Measurements from ENCODE around the gene RABGAP1L.
"Not testable (repeated sequence)": the region's sequence is repeated elsewhere in the genome, so short reads cannot be mapped to it uniquely, and the experiment has no call there.

RABGAP1L gene

DNA sequence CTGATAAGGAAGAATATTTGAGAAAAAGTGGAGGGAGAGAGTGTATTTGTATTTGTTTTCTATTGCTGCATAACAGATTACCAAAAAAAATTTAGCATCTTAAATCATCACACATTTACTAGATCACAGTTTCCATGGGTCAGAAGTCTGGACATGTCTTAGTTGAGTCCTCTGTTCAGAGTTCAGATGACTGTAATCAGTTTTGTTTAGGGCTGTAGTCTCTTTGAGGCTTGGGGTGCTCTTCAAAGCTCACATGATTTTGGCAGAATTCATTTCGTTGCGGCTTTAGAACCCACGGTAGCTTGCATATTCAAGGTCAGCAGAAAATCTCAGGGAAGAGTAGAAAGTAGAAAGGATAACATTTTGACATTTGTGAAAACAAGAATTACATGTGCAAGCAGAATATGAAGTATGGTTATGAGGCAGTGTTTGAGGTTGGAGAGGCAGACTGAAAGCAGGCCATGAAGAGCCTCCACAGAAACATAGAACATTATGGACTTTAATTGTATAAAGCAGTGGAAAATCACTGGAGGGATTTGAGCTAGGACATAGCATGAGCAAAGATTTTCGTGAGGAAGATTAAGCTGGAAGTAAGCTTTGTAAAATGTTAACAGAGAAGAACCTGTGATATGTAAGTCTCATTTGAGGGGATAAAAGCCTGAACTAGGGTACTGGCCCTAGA is 177.8 kb downstream of the RABGAP1L start:
- Mint-ChIP-seq H3K4me1 (peaks cover 7 to 17% of the 10 kb centered on the region in 2 donors), H3K9me3 (peaks cover 4 to 5% of the 10 kb centered on the region in 2 donors), H3K27me3 (no peaks in the 10 kb centered on the region), H3K27ac (peak overlapping the region; percentile 63), H3K36me3 (peaks cover 17 to 18% of the 10 kb centered on the region in 2 donors), H3K4me3 (no peak overlapping the region)
- DNase-seq: no peak
- no peak for ATAC-seq (replicated peaks)

DNA sequence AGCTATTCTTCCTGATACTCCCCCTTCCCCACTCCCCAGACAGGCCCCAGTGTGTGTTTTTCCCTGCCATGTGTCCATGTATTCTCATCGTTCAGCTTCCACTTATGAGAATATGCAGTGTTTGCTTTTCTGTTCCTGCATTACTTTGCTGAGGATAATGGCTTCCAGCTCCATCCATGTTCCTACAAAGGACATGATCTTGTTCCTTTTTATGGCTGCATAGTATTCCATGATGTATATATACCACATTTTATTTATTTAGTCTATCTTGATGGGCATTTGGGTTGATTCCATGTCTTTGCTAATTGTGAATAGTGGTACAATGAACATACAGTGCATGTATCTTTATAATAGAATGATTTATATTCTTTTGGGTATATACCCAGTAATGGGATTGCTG is 181.1 kb downstream of the RABGAP1L start:
- not testable (repeated sequence) for H3K27ac Mint-ChIP-seq; ATAC-seq (replicated peaks); DNase-seq; H3K27me3 Mint-ChIP-seq; H3K4me3 Mint-ChIP-seq; H3K9me3 Mint-ChIP-seq
- H3K4me1 Mint-ChIP-seq: peaks cover 16 to 29% of the 10 kb centered on the region in 2 donors
- peaks cover 9 to 15% of the 10 kb centered on the region in 2 donors for H3K36me3 Mint-ChIP-seq

DNA sequence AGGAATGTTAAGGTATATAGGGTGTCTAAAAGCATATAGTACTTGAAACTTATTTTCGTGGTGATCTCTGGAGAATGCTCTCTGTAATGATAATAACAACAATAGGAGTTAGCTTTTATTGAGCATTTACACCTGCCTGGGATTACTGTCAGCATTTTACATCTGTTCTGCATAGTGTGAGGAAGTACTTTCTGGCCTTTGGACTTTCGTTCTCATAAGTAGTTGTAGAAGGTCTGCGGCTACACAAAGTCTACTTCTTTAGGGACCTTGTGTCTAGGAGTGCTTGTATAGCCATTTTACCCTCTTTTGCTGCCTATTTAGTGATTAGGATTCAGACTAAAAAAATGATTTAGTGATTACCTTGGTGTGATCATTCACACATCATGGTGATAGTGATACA is 184.8 kb downstream of the RABGAP1L start:
- H3K27me3 Mint-ChIP-seq: no peaks in the 10 kb centered on the region
- no peak for DNase-seq
- H3K4me1 Mint-ChIP-seq: peaks cover 11 to 30% of the 10 kb centered on the region in 2 donors
- H3K9me3 Mint-ChIP-seq: peaks cover 12 to 15% of the 10 kb centered on the region in 2 donors
- peak; percentile 54 to 61 for ATAC-seq (replicated peaks)
- no peak overlapping the region for H3K4me3 Mint-ChIP-seq
- H3K27ac Mint-ChIP-seq: peak overlapping the region; percentile 65
- H3K36me3 Mint-ChIP-seq: peaks cover 24 to 39% of the 10 kb centered on the region in 2 donors

DNA sequence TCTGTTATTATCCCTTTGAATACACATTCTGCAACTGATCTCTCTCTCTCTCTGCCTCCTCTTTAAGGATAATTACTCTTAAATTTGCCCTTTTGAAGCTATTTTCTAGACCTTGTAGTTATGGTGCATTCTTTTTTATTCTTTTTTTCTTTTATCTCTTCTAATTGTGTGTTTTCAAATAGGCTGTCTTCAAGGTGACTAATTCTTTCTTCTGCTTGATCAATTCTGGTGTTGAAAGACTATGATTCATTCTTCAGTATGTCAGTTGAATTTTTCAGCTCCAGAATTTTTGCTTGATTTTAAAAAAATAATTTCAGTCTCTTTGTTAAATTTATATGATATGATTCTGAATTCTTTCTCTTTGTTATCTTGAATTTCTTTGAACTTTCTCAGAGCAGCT is 192.8 kb downstream of the RABGAP1L start:
- Mint-ChIP-seq H3K27ac (no peak overlapping the region), H3K4me1 (peaks cover 13 to 31% of the 10 kb centered on the region in 2 donors), H3K9me3 (peaks cover 4 to 7% of the 10 kb centered on the region in 2 donors), H3K27me3 (no peaks in the 10 kb centered on the region), H3K36me3 (peaks cover 26 to 40% of the 10 kb centered on the region in 2 donors), H3K4me3 (no peak overlapping the region)
- no peak for DNase-seq
- ATAC-seq (replicated peaks): no peak

DNA sequence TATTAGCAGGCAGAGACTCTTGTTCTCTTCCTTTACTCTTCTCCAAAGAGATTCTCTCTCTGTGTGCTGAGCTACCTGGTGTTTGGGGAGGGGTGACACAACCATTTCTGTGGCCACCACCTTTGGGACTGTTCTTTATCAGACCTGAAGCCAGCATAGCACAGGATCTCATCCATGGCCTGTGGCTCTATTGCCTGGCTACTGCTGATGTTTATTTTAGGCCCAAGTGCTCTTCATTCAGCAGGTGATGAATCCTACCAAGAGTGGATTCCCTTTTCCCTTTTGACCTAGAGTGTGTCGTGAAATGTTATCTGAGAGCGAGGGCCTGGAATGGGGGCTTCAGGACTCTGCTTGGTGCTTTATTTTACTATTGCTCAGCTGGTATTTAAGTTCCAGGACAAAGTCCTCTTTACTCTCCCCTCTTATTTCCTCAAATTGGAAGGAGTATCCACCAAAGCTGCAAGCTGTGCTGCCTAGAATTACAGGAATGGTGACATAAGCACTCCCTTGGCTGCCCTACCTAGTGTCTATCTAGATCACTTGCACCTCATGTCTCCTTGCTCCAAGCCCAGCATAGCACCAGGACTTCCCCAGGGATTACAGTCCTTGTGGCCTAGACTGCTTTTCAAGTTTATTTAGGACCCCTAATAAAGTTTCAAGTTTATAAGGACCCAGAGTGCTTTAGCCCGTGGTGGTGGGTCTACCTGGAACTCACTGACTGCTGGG is 193.7 kb downstream of the RABGAP1L start:
- Mint-ChIP-seq H3K4me1 (peaks cover 13 to 31% of the 10 kb centered on the region in 2 donors), H3K36me3 (peaks cover 21 to 30% of the 10 kb centered on the region in 2 donors), H3K27me3 (no peaks in the 10 kb centered on the region), H3K27ac (peak overlapping the region; percentile 49), H3K4me3 (no peak overlapping the region), H3K9me3 (peaks cover 0 to under 1% of the 10 kb centered on the region in 2 donors)
- DNase-seq: no peak
- no peak for ATAC-seq (replicated peaks)

DNA sequence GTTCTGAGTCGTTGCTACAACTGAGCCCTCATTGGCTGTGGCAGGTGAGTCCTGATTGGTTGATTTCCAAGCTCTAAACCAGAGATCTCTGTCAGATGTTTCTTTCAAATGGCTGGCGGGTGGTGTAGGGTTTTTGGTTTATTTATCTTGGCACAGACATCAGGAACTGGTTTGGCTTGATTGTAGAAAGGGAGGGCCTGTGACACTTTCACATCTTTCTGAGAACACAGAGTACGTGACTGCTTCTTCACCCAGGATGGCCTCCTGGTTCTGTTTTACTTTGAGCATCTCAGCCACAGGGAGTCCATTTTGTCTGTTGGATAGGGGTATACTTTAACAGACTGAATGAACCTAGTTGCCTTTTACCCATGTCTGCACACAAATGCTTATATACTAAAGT is 199.0 kb downstream of the RABGAP1L start:
- peaks cover 9 to 31% of the 10 kb centered on the region in 2 donors for H3K4me1 Mint-ChIP-seq
- no peak overlapping the region for H3K27ac Mint-ChIP-seq
- H3K36me3 Mint-ChIP-seq: peaks cover 19 to 32% of the 10 kb centered on the region in 2 donors

DNA sequence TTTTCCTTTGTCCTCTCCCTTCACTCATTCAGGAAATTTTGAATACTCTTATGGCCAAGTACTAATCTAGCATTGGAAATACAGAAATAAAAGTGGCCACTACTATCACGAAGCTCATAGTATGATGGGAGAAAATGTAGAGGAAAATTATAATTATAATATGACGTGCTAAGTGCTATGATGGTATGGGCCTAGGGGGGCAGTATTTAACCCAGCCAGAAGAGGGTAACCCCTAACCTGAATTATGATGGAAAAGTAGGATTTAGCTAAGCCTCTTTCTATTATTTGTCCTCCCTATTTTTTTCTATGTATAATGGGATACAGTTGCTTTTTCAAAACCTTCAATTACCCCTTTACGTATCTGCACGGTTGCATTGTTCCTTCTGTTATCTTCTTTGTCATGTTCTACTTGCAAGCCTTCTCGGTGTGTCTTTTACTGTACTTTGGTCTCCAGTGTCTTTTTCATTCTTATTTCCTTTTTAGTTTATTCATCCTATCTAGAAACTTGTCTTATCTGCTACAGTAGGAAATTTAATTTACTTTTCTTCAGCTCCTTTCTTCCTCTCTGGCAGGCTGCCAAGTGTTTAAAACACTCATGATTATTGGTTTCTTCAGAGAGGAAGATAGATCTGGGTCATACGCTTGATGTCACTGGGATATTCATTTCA is 199.6 kb downstream of the RABGAP1L start:
- no peak for DNase-seq
- Mint-ChIP-seq H3K27ac (no peak overlapping the region), H3K27me3 (no peaks in the 10 kb centered on the region), H3K36me3 (peaks cover 15 to 33% of the 10 kb centered on the region in 2 donors), H3K9me3 (peaks cover 3 to 5% of the 10 kb centered on the region in 2 donors), H3K4me1 (peaks cover 4 to 28% of the 10 kb centered on the region in 2 donors), H3K4me3 (no peak overlapping the region)
- ATAC-seq (replicated peaks): no peak

More for the DNA sequence above, 199.0 kb downstream of the RABGAP1L start:
- DNase-seq (no peak), ATAC-seq (replicated peaks) (no peak)
- Mint-ChIP-seq H3K27me3 (no peaks in the 10 kb centered on the region), H3K4me3 (no peak overlapping the region), H3K9me3 (peaks cover 3 to 5% of the 10 kb centered on the region in 2 donors)

DNA sequence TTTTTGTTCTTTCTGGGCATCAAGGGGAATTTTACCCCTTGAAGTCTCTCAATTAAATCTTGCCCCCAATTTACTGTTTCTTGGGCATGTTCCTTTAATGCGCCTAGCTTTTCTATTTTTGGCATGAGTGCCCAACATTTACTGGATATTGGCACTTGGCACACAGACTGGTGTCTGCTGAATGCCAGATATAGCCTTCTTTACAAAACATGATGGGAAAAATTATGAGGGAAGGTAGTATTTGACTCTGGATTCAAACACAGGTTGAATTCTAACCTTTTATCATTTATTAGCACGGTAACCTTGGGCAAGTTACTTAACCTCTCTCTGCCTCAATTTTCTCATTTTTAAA is 200.1 kb downstream of the RABGAP1L start:
- H3K36me3 Mint-ChIP-seq: peaks cover 15 to 32% of the 10 kb centered on the region in 2 donors
- no peaks in the 10 kb centered on the region for H3K27me3 Mint-ChIP-seq
- H3K4me1 Mint-ChIP-seq: peaks cover 3 to 26% of the 10 kb centered on the region in 2 donors
- H3K27ac Mint-ChIP-seq: no peak overlapping the region
- H3K4me3 Mint-ChIP-seq: no peak overlapping the region
- ATAC-seq (replicated peaks) (no peak), DNase-seq (no peak)
- H3K9me3 Mint-ChIP-seq: peaks cover 3 to 5% of the 10 kb centered on the region in 2 donors

DNA sequence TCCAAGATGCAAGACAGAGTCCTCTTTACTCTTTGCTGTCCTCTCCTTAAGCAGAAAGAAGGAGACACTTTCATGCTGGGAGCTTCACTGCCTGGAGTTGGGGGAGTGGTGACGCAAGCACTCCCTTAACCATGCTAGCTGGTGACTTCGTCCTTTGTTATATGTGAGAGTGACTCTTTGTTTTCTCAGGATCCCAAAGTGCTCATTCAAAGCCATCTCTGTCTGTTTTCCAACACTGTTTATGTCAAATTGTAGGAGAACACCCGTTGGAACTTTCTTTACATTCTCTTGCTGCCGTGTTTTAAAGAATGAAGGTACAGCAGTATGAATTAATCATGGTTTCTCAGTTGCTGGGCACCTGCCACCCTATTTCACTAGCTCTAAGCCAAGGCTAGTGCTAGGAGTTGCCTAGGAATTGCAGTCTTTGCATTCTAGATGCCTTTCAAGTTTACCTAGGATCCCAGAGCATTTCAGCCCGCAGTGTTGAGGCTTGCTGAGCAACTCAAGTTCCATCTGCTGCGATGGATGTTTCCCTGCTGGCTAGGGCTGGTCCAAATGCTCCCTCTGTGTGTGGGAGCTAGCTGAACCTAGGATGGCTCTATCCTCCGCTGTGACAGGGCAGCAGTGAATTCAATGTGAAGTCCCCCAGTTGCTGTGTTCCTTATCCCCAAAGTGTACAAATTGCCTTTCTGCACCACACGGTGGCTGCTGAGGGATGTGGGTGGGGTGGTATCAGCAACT is 205.8 kb downstream of the RABGAP1L start:
- Mint-ChIP-seq H3K27ac (no peak overlapping the region), H3K36me3 (peaks cover 11 to 34% of the 10 kb centered on the region in 2 donors), H3K4me3 (no peak overlapping the region), H3K27me3 (no peaks in the 10 kb centered on the region), H3K4me1 (peaks cover 5 to 20% of the 10 kb centered on the region in 2 donors), H3K9me3 (peaks cover 3% of the 10 kb centered on the region in 2 donors)
- no peak for ATAC-seq (replicated peaks)
- no peak for DNase-seq

DNA sequence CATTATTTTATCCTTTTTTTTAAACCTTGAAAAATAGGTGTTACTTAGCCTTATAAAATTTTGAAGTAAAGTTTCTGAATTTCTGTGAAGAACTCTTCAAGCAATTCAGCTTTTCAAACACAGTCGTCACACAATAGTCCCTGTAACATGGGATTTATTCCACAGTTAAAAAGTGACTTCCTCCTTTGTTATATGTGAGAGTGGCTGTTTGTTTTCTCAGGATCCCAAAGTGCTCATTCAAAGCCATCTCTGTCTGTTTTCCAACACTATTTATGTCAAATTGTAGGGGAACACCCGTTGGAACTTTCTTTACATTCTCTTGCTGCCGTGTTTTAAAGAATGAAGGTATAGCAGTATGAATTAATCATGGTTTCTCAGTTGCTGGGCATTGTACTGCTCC is 207.6 kb downstream of the RABGAP1L start:
- Mint-ChIP-seq H3K27me3 (no peaks in the 10 kb centered on the region), H3K4me3 (no peak overlapping the region), H3K36me3 (peaks cover 7 to 29% of the 10 kb centered on the region in 2 donors), H3K4me1 (peaks cover 3 to 18% of the 10 kb centered on the region in 2 donors), H3K27ac (no peak overlapping the region), H3K9me3 (peaks cover 1 to 3% of the 10 kb centered on the region in 2 donors)
- DNase-seq (no peak), ATAC-seq (replicated peaks) (no peak)

DNA sequence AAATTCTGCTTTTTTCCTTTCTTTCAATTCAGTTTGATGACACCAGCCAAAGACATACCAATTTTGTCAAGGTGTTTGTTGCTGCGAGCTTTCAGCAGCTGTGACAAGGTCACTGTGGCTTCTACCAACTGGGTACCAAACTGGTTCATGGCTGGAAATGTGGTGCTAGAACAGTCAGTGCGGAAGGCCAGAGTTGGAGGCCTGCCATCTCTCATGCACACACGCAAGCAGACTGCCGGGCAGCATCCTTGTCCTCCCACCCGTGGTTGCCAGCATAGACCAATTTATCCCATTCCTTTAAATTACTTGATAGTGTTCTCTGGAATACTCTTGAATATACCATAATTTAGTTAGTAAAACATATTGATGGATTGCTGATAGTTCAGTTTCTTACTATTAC is 208.6 kb downstream of the RABGAP1L start:
- Mint-ChIP-seq H3K4me1 (peaks cover 5 to 13% of the 10 kb centered on the region in 2 donors), H3K27ac (no peak overlapping the region), H3K27me3 (no peaks in the 10 kb centered on the region), H3K4me3 (no peak overlapping the region), H3K36me3 (peaks cover 8 to 28% of the 10 kb centered on the region in 2 donors), H3K9me3 (no peaks in the 10 kb centered on the region)
- ATAC-seq (replicated peaks): no peak
- no peak for DNase-seq

DNA sequence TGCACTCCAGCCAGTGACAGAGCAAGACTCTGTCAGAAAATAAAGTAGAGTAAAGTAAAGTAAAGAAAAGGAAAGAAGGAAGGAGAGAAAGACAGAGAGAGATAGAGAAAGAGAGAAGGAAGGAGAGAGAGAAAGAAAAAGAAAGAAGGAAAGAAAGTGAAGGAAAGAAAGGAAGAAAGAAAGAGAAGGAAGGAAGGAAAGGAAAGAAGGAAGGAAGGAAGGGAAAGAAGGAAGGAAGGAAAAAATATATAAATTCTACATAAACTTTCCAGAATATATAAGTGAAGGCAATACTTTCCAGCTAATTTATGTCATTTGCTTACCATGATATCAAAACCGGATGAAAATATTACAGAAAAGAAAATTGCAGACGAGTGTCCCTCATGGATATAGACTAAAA is 216.7 kb downstream of the RABGAP1L start:
- Mint-ChIP-seq H3K27ac (no peak overlapping the region), H3K36me3 (peaks cover 18 to 30% of the 10 kb centered on the region in 2 donors), H3K4me3 (no peak overlapping the region), H3K9me3 (peaks cover 0 to 1% of the 10 kb centered on the region in 2 donors), H3K4me1 (peaks cover 6 to 8% of the 10 kb centered on the region in 2 donors), H3K27me3 (no peaks in the 10 kb centered on the region)
- no peak for ATAC-seq (replicated peaks)
- DNase-seq: no peak

DNA sequence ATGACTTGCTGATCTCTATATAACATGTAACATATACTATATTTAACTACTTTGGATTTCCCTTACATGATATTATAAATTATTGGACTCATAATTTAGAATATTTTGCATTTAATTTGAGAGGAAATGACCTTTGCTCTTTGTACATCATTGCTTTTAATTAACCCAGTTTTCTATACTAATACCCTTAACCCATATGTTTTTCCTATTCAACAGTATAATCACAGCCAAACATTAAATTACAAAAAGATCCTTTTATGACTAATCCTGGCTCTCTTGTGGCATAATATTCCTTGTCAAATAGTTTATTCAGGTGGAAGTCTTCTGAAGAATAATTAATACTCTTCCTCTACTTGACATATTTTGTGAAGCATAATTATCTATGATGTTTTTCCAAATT is 232.4 kb downstream of the RABGAP1L start:
- Mint-ChIP-seq H3K36me3 (peaks cover 29 to 39% of the 10 kb centered on the region in 2 donors), H3K27ac (no peak overlapping the region)
- ATAC-seq (replicated peaks): no peak

DNA sequence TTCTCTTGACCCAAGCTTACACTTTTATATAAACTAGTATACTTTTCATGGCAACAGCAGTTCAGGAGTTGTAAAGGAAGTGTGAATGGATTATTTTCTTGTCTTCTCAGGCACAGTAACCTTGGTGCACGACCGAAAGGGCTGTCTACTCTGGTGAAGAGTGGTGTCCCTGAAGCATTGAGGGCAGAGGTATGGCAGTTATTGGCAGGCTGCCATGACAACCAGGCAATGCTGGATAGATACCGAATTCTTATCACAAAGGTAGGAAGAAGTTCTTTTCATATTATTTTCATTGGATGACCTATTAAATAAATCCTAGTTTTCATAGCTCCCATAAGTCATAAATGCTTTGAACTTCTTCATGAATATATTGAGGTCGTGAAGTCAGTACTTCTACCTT is 234.6 kb downstream of the RABGAP1L start:
- ATAC-seq (replicated peaks) (no peak), DNase-seq (no peak)
- no peaks in the 10 kb centered on the region for H3K27me3 Mint-ChIP-seq
- peaks cover 0 to 3% of the 10 kb centered on the region in 2 donors for H3K9me3 Mint-ChIP-seq
- H3K4me3 Mint-ChIP-seq: no peak overlapping the region
- peaks cover 40 to 44% of the 10 kb centered on the region in 2 donors for H3K36me3 Mint-ChIP-seq
- no peak overlapping the region for H3K27ac Mint-ChIP-seq
- H3K4me1 Mint-ChIP-seq: peaks cover 0 to 5% of the 10 kb centered on the region in 2 donors

More for the DNA sequence above, 232.4 kb downstream of the RABGAP1L start:
- peaks cover 0 to under 1% of the 10 kb centered on the region in 2 donors for H3K4me1 Mint-ChIP-seq
- H3K27me3 Mint-ChIP-seq: no peaks in the 10 kb centered on the region
- H3K9me3 Mint-ChIP-seq: peaks cover 0 to 3% of the 10 kb centered on the region in 2 donors
- DNase-seq: no peak
- no peak overlapping the region for H3K4me3 Mint-ChIP-seq

Data from stimulated activated naive B cell treated with anti-CD40 and anti-IgM and Interleukin-4, amounts not matched to agents 10 μg/mL and 1 μg/mL and 100 μg/mL, for 72 hours (primary cell).